ENCODE results near the gene PHF1.

PHF1 gene

GRCh38 chr6:33431880-33432541 is 21.2 kb downstream of the PHF1 start:
- peak overlapping the region; percentile 86 for H3K18ac ChIP-seq (ENCODE audit: low read length)
- peak overlapping the region; percentile 69 for H3K23ac ChIP-seq (ENCODE audit: low read length)
- no peak overlapping the region for H2BK15ac ChIP-seq (replicated peaks; ENCODE audit: low read depth)
- peak overlapping the region; percentile 71 for H3K9ac ChIP-seq (ENCODE audit: low read length)
- peak overlapping the region; percentile 71 for H3K4me2 ChIP-seq (ENCODE audit: low read length)
- peak overlapping the region; percentile 81 for H3K56ac ChIP-seq (ENCODE audit: low read length)
- no peaks in the 10 kb centered on the region for H3K27me3 ChIP-seq (ENCODE audit: insufficient read depth, low read length, poor library complexity)
- peaks cover 44% of the 10 kb centered on the region for H3K79me2 ChIP-seq (ENCODE audit: control insufficient read depth, insufficient read depth, low read length)
- H2BK5ac ChIP-seq (ENCODE audit: low read length) = peak overlapping the region; percentile 98
- H2BK120ac ChIP-seq (ENCODE audit: low read depth, low read length) = peak overlapping the region; percentile 66
- peaks cover 34% of the 10 kb centered on the region for H3K4me1 ChIP-seq (ENCODE audit: control insufficient read depth, low read depth, low read length)
- no peak overlapping the region for H4K5ac ChIP-seq (ENCODE audit: low read length)
- DNase-seq = peak; percentile 39
- H3K36me3 ChIP-seq (ENCODE audit: control insufficient read depth, insufficient read depth, low read length) = peaks cover 9% of the 10 kb centered on the region
- H3K27ac ChIP-seq (ENCODE audit: low read depth, low read length) = peak overlapping the region; percentile 98
- H4K8ac ChIP-seq (ENCODE audit: low read depth, low read length) = peak overlapping the region; percentile 94
- peak overlapping the region; percentile 87 for H3K4ac ChIP-seq (ENCODE audit: low read depth, low read length)
- H3K4me3 ChIP-seq (ENCODE audit: low read length) = no peak overlapping the region
- H2AK5ac ChIP-seq (ENCODE audit: low read length) = peak overlapping the region; percentile 97
- WGBS (ENCODE audit: extremely low coverage, insufficient coverage, low lambda C conversion rate) = no CpG with 5 or more reads among the region's 12 CpGs
- peaks cover 31% of the 10 kb centered on the region for H3K79me1 ChIP-seq (ENCODE audit: low read length)

GRCh38 chr6:33432546-33432945 is 21.7 kb downstream of the PHF1 start:
- Histone ChIP-seq H3K9ac (ENCODE audit: low read length) (peak overlapping the region; percentile 71), H3K23ac (ENCODE audit: low read length) (no peak overlapping the region), H3K4me1 (ENCODE audit: control insufficient read depth, low read depth, low read length) (peaks cover 30% of the 10 kb centered on the region), H2BK120ac (ENCODE audit: low read depth, low read length) (peak overlapping the region; percentile 66), H3K18ac (ENCODE audit: low read length) (peak overlapping the region; percentile 69), H4K8ac (ENCODE audit: low read depth, low read length) (no peak overlapping the region), H3K4me2 (ENCODE audit: low read length) (peak overlapping the region; percentile 71), H3K27me3 (ENCODE audit: insufficient read depth, low read length, poor library complexity) (no peaks in the 10 kb centered on the region), H4K5ac (ENCODE audit: low read length) (no peak overlapping the region), H2BK5ac (ENCODE audit: low read length) (peak overlapping the region; percentile 98), H3K27ac (ENCODE audit: low read depth, low read length) (peak overlapping the region; percentile 98), H3K36me3 (ENCODE audit: control insufficient read depth, insufficient read depth, low read length) (peaks cover 9% of the 10 kb centered on the region), H3K4ac (ENCODE audit: low read depth, low read length) (peak overlapping the region; percentile 87), H3K79me1 (ENCODE audit: low read length) (peaks cover 27% of the 10 kb centered on the region), H3K79me2 (ENCODE audit: control insufficient read depth, insufficient read depth, low read length) (peaks cover 40% of the 10 kb centered on the region), H2AK5ac (ENCODE audit: low read length) (peak overlapping the region; percentile 2), H2BK15ac (replicated peaks; ENCODE audit: low read depth) (no peak overlapping the region), H3K56ac (ENCODE audit: low read length) (peak overlapping the region; percentile 81), H3K4me3 (ENCODE audit: low read length) (no peak overlapping the region)
- WGBS (ENCODE audit: extremely low coverage, insufficient coverage, low lambda C conversion rate) = no CpG with 5 or more reads among the region's 10 CpGs
- no peak for DNase-seq

GRCh38 chr6:33433001-33433543 is 22.3 kb downstream of the PHF1 start:
- Histone ChIP-seq H3K27ac (ENCODE audit: low read depth, low read length) (peak overlapping the region; percentile 98), H3K36me3 (ENCODE audit: control insufficient read depth, insufficient read depth, low read length) (peaks cover 12% of the 10 kb centered on the region)

GRCh38 chr6:33433544-33434191 is 22.9 kb downstream of the PHF1 start:
- H3K56ac ChIP-seq (ENCODE audit: low read length) = peak overlapping the region; percentile 81
- H3K36me3 ChIP-seq (ENCODE audit: control insufficient read depth, insufficient read depth, low read length) = peaks cover 16% of the 10 kb centered on the region
- no peak overlapping the region for H3K18ac ChIP-seq (ENCODE audit: low read length)
- no peak overlapping the region for H4K5ac ChIP-seq (ENCODE audit: low read length)
- H2BK15ac ChIP-seq (replicated peaks; ENCODE audit: low read depth) = no peak overlapping the region
- H3K4me3 ChIP-seq (ENCODE audit: low read length) = no peak overlapping the region
- no peak overlapping the region for H2BK120ac ChIP-seq (ENCODE audit: low read depth, low read length)
- peaks cover 34% of the 10 kb centered on the region for H3K79me2 ChIP-seq (ENCODE audit: control insufficient read depth, insufficient read depth, low read length)
- peak overlapping the region; percentile 22 for H2BK5ac ChIP-seq (ENCODE audit: low read length)
- no peak overlapping the region for H2AK5ac ChIP-seq (ENCODE audit: low read length)
- peak overlapping the region; percentile 55 for H3K4me2 ChIP-seq (ENCODE audit: low read length)
- no peak overlapping the region for H3K4ac ChIP-seq (ENCODE audit: low read depth, low read length)
- H3K79me1 ChIP-seq (ENCODE audit: low read length) = peaks cover 22% of the 10 kb centered on the region
- DNase-seq = peak; percentile 66
- H3K4me1 ChIP-seq (ENCODE audit: control insufficient read depth, low read depth, low read length) = peaks cover 26% of the 10 kb centered on the region
- no peaks in the 10 kb centered on the region for H3K27me3 ChIP-seq (ENCODE audit: insufficient read depth, low read length, poor library complexity)
- peak overlapping the region; percentile 43 for H3K9ac ChIP-seq (ENCODE audit: low read length)
- H4K8ac ChIP-seq (ENCODE audit: low read depth, low read length) = no peak overlapping the region
- H3K27ac ChIP-seq (ENCODE audit: low read depth, low read length) = peak overlapping the region; percentile 98
- no CpG with 5 or more reads among the region's 17 CpGs for WGBS (ENCODE audit: extremely low coverage, insufficient coverage, low lambda C conversion rate)
- no peak overlapping the region for H3K23ac ChIP-seq (ENCODE audit: low read length)

More at GRCh38 chr6:33433001-33433543, 22.3 kb downstream of the PHF1 start:
- Histone ChIP-seq H4K5ac (ENCODE audit: low read length) (no peak overlapping the region), H3K4ac (ENCODE audit: low read depth, low read length) (no peak overlapping the region), H3K18ac (ENCODE audit: low read length) (peak overlapping the region; percentile 69), H3K4me2 (ENCODE audit: low read length) (peak overlapping the region; percentile 55), H4K8ac (ENCODE audit: low read depth, low read length) (no peak overlapping the region), H3K79me2 (ENCODE audit: control insufficient read depth, insufficient read depth, low read length) (peaks cover 40% of the 10 kb centered on the region), H3K23ac (ENCODE audit: low read length) (no peak overlapping the region), H3K79me1 (ENCODE audit: low read length) (peaks cover 27% of the 10 kb centered on the region), H3K4me3 (ENCODE audit: low read length) (no peak overlapping the region), H2BK120ac (ENCODE audit: low read depth, low read length) (no peak overlapping the region), H2BK15ac (replicated peaks; ENCODE audit: low read depth) (no peak overlapping the region), H3K9ac (ENCODE audit: low read length) (peak overlapping the region; percentile 71), H2AK5ac (ENCODE audit: low read length) (peak overlapping the region; percentile 2), H3K27me3 (ENCODE audit: insufficient read depth, low read length, poor library complexity) (no peaks in the 10 kb centered on the region), H3K56ac (ENCODE audit: low read length) (peak overlapping the region; percentile 81), H2BK5ac (ENCODE audit: low read length) (peak overlapping the region; percentile 22), H3K4me1 (ENCODE audit: control insufficient read depth, low read depth, low read length) (peaks cover 30% of the 10 kb centered on the region)
- peak; percentile 89 for DNase-seq
- no CpG with 5 or more reads among the region's 1 CpG for WGBS (ENCODE audit: extremely low coverage, insufficient coverage, low lambda C conversion rate)

- Histone ChIP-seq H3K4me1 (ENCODE audit: control insufficient read depth, low read depth, low read length) (peaks cover 24% of the 10 kb centered on the region), H3K9ac (ENCODE audit: low read length) (no peak overlapping the region), H3K79me1 (ENCODE audit: low read length) (peaks cover 18% of the 10 kb centered on the region), H3K79me2 (ENCODE audit: control insufficient read depth, insufficient read depth, low read length) (peaks cover 22% of the 10 kb centered on the region), H2BK5ac (ENCODE audit: low read length) (no peak overlapping the region), H3K23ac (ENCODE audit: low read length) (no peak overlapping the region), H3K4ac (ENCODE audit: low read depth, low read length) (no peak overlapping the region), H3K4me2 (ENCODE audit: low read length) (no peak overlapping the region), H3K56ac (ENCODE audit: low read length) (no peak overlapping the region), H3K27me3 (ENCODE audit: insufficient read depth, low read length, poor library complexity) (no peaks in the 10 kb centered on the region), H3K36me3 (ENCODE audit: control insufficient read depth, insufficient read depth, low read length) (peaks cover 21% of the 10 kb centered on the region), H3K18ac (ENCODE audit: low read length) (no peak overlapping the region), H4K8ac (ENCODE audit: low read depth, low read length) (no peak overlapping the region), H2AK5ac (ENCODE audit: low read length) (no peak overlapping the region), H3K27ac (ENCODE audit: low read depth, low read length) (no peak overlapping the region), H3K4me3 (ENCODE audit: low read length) (no peak overlapping the region), H2BK15ac (replicated peaks; ENCODE audit: low read depth) (no peak overlapping the region), H4K5ac (ENCODE audit: low read length) (no peak overlapping the region), H2BK120ac (ENCODE audit: low read depth, low read length) (no peak overlapping the region)
- no CpG with 5 or more reads among the region's 4 CpGs for WGBS (ENCODE audit: extremely low coverage, insufficient coverage, low lambda C conversion rate)
- no peak for DNase-seq
These were observed 24.1 kb downstream of the PHF1 start for GRCh38 chr6:33434961-33435360.
